Measurements from ENCODE around the gene EEF1A2.

EEF1A2 gene

GRCh38 chr20:63497946-63498935 is 642 bp downstream of the EEF1A2 start:
- DNase-seq = peak; percentile 43 to 59

DNA sequence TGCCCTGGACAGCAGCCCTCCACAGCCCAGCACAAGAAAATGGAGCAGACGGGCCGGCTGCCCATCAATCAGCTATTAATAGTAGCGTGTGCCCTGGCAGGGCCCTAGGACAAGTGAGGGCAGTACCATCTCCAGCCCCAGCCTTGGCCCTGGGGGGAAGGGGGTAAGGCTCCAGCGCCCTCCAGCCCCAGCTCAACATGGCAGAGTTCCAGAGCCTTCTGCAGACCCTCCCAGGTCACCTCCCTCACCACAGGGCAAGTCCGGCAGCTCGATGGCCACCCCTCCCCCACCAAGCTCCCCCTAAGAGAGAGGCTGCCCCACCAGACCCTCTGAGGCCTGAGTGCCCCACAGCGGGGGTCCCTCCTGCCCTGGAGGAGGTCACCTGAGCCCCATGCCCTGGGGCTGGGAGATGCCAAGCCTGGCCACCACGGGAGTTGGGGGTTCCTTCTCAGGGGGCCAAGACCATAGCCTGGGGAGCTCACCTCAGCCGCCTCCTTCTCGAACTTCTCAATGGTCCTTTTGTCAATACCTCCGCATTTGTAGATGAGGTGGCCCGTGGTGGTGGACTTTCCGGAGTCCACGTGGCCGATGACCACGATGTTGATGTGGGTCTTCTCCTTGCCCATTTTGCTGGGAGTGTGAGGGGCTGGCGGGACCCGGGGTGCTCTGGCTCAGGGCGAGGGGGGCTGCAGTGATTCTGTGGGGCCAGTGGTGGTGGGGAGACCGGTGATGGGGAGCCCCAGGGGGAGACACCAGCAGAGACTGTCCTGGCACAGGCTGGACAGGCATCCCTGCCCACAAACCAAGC is 1.5 kb downstream of the EEF1A2 start:
- DNase-seq = no peak

GRCh38 chr20:63496596-63497120 is 2.2 kb downstream of the EEF1A2 start:
- DNase-seq = no peak

GRCh38 chr20:63495741-63496595 is 2.9 kb downstream of the EEF1A2 start:
- DNase-seq = peak in 1 of 2 experiments; percentile 19

GRCh38 chr20:63495167-63495720 is 3.6 kb downstream of the EEF1A2 start:
- no peak for DNase-seq

DNA sequence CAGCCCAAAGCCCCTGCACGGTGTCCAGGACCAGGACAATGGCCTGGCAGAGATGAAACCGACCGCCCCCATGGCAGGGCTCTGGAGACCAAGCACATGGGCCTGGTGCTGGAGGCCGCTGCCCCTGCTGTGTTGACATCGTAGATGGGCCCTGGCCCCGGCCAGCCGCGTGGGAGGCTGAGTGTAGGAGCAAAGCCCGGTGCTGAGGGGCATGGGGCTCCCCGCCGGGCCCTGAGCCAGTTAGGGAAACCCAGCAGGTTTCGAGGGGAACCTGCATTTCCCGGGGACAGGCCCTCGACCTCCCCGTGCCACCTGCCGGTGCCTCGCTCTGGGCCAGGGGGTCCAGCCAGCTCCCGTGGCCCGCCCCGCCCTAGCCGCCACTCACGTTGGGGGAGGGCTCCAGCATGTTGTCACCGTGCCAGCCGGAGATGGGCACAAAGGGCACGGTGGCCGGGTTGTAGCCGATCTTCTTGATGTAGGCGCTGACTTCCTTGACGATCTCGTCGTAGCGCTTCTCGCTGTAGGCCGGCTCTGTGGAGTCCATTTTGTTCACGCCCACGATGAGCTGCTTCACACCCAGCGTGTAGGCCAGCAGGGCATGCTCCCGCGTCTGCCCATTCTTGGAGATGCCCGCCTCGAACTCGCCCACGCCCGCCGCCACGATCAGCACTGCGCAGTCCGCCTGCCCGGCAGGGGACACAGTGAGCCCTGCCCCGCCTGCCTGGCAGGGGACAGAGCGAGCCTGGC is 4.3 kb downstream of the EEF1A2 start:
- DNase-seq = no peak

DNA sequence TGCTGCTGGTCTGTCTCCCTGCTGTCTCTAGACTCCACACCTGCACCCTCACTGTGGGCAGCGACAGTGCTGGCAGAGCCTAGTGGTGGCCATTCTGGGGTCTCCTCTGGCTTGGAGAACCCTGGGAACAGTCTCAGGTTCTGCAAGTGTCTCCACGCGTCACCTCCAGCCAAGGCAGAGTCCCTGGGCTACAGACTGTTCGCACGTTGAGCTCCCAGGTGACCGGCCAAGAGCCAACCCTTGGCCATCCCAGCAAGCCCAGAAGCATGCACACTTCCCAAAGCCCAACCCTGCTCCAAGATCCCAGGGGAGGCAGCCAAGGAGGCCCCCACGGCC is 4.8 kb downstream of the EEF1A2 start:
- no peak for DNase-seq

DNA sequence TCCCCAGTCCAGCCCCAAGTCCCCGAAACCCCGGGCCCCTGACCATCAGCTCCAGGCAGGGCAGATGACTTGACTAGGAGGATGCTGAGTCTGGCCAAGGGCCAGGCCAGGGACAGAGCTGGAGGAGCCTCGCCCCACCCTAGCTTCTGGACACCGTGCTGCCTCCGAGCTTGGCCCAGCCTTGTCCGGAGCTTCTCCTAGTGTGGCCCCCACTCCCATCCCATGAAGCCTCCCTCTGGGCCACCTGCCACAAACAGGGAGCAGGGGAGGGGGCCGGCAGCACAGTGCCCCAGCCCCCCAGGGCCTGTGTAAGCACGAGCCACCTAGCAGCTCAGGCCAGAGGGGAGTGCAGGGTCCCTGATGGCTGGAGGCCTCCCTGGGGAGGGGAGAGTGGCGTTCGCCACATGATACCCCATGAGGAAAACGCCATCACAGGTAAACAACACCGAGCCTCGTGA is 5.3 kb downstream of the EEF1A2 start:
- DNase-seq = no peak

DNA sequence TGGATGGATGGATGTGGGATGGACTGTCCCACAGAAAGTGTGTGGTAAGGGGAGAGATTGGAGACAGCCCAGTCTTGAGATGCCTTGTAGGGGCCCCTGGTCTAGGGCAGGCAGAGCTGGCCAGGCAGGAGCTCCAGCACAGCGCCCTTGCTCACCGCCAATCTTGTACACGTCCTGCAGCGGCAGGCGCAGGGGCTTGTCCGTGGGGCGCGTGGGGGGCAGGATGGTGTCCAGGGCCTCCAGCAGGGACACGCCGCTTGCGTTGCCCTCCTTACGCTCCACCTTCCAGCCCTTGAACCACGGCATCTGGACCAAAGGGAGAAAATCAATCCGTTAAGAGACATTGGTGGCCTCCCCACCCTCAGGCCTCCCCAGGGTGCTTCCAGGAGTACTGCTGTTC is 5.9 kb downstream of the EEF1A2 start:
- no peak for DNase-seq

DNA sequence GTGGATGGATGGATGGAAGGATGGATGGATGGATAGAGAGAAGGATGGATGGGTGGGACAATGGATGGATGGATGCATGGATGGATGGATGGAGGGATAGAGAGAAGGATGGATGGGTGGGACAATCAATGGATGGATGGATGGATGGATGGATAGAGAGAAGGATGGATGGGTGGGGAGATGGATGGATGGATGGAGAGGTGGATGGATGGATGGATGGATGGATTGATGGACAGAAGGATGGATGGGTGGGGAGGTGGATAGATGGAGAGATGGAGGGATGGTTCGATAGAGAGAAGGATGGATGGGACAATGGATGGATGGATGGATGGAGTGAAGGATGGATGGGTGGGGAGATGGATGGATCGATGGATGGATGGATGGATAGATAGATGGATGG is 6.4 kb downstream of the EEF1A2 start:
- DNase-seq = no peak

DNA sequence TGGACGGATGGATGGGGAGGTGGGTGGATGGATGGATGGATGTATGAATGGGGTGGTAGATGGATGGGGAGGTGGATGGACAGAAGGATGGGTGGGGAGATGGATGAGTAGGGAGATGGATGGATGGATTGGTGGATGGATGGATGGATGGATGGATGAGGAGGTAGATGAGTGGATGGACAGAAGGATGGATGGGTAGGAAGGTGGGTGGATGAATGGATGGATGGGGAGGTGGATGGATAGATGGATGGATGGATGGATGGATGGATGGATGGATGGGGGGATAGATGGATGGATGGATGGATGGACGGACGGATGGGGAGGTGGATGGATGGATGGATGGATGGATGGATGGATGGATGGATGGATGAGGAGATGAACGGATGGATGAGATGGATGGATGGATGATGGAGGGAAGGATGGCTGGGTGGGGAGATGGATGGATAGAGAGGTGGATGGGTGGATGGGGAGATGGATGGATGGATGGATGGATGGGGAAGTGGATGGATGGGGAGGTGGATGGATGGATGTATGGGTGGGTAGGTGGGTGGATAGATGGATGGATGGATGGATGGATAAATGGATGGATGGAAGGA is 7.2 kb downstream of the EEF1A2 start:
- no peak for DNase-seq

DNA sequence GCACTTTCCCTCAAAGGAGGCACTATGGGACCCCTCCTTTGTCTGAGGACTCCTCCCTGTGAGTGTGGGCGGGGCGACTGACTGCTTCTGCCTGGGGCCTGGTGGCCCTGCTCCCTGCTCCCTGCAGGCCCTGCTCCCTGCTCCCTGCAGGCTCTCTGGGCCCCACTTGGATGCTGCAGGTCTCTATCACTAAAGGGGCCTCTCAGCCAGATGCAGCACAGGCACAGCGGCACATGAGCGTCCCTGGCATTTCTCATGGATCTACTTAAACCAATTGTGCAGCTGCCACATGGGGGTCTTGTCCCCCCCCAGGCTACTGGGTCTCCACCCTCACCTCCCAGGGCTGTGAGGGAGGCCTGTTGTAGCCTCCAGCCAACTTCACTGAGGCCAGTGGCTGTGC is 7.8 kb downstream of the EEF1A2 start:
- DNase-seq = no peak

- no peak for DNase-seq
Measured at GRCh38 chr20:63490416-63490815, 8.5 kb downstream of the EEF1A2 start.

GRCh38 chr20:63488315-63489251 is 10.3 kb downstream of the EEF1A2 start:
- DNase-seq = no peak

DNA sequence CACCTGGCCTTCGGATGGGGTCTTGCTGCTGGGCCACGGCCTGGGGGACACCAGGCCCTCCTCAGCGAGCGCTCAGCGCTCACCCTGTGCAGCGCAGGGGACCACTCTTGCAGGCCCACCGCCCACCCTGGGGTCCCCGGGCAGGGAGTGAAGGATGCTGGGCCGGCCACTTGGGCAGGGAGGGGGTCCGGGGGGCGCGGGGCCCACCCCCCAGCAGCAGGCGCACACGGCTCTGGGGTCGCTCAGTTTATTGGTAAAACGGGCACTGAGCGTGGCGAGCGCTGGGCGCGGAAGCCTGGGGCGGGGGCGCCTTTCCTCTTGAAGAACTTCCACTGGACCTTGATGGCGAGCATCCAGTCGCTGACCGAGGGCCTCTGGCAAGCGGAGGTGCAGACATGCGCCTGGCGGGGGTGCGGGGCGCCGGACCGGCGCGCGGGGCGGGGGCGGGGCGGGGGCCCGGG is 11.1 kb downstream of the EEF1A2 start:
- no peak for DNase-seq

- DNase-seq = no peak
Measured at GRCh38 chr20:63487116-63487764, 11.6 kb downstream of the EEF1A2 start.

GRCh38 chr20:63486300-63486855 is 12.5 kb downstream of the EEF1A2 start:
- no peak for DNase-seq

DNA sequence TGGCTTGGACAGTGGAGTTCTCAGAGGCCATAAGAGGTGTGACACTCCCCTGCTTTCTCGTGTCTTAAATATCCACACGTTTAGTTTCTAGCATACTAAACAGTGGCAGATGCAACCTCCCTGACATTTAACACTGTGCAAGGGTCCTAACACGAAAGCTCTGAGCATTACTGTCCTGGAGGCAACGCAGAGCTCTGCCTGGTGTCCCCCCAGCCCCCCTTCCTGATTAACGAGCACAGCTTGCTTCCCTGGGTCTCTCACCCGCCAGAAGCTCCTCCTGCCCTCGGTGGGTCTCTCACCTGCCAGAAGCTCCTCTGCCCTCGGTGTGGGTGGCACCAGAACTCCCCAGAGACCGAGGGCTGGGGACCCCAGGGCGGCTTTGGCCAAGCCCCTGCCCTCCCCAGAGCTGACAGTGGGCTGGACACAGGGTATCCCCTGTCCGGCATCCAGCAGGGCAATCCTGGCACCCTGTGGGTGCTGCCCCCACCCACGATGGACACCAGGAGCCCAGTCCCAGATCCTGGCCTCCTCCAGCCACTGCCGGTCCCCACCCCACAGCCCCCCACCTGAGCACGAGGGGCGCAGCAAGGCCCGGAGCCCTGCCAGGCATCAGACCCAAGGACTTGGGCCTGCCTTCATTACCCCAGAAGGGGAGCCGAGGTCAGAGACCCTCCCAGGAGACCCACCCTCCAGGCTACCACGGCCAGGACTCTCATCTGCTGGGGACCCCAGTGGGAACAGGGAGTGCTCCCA is 14.1 kb downstream of the EEF1A2 start:
- DNase-seq = no peak

All from SW 1271 (cell line).